AML-193 (cell line): ENCODE measurements around the gene BUB3.

ENCODE experiments used
- DNase-seq, 2 experiments: peaks; one replicate each; lab custom pipeline; 2025; lab: John Stamatoyannopoulos, UW

Gene BUB3

DNA sequence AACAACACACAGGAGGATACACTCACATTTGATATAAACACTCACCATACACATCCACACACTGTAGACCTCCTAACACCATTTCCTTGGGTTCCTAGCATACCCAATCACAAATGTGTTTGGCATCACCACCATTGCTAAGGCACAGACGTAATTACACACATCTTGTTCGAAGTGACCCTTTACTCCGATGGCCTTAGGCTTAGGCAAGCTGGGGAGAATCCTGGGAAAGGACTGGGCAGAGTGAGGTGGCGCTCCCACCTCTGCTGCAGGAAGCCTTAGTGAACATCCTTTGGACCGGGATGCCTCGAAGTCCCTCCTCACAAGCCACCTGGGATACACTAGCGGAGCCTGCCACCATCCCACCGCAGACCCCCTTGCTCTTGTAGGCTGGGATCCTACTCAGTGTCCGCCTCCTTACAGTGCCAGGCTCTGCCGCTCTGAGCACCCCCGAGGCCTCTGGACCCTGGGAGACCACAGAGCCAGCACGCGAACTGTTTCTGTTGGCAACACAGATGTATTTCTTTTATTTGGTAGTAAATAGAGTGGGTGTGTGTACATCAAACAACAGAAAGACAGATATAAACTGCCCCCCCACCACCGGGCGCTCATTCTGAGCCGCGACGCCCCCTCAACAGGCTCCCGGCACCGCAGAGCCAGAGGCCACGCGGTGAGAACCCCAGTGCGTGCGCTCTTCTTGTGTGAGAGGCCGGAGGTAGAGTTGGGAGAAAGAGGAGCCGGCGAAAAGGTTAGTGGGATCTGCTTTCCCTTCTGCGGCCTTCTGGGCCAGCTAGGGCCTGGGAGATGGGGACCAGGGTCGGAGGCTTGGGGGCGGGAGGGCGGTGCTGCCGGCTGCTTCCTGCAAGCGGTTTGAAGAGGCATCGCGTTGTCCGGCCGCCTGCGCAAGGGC is 12.2 kb upstream of the BUB3 start:
- DNase-seq: no peak

DNA sequence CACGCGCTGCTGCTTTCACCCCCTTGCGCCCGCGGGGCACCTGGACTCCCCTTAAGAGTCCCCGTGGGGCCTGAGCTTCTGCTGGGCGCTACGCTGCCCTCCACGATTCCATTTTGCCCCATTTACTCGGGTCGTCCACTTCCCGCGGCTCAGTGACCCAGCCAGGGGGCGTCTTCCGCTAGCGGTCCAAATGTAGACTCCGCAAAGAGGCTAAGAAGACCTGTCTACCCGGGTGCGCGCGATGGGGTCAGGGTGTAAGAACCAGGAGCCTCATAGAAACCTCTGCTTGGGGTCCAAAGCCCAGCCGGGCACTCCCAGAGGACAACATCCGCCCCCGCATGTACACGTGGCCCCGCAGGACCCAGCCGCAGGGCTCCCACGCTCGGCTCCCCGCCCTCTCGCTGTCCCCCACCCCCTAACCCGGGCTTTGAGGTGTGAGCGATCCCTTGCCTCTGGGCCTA is 11.5 kb upstream of the BUB3 start:
- no peak for DNase-seq

GRCh38 chr10:123143162-123143824 is 10.9 kb upstream of the BUB3 start:
- DNase-seq: no peak

DNA sequence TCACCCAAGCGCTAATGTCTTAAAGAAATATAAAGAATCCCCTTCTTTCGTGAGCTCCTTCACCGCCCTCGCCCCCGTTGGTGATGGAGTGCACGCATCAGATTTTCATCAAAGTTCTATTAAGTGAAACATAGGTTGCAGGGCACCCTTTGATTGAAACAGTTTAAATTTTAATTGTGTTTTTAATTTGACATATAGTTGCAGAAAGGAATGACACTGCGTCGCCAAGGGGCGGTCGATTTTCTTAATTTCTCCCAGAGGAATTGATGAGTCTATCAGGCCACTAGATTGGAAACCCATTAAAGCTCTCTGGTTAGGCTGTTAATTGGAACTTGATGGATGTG is 10.4 kb upstream of the BUB3 start:
- DNase-seq: no peak

- DNase-seq: no peak
Observed at GRCh38 chr10:123144697-123145541, 9.3 kb upstream of the BUB3 start.

- no peak for DNase-seq
Observed at GRCh38 chr10:123145542-123146012, 8.6 kb upstream of the BUB3 start.

DNA sequence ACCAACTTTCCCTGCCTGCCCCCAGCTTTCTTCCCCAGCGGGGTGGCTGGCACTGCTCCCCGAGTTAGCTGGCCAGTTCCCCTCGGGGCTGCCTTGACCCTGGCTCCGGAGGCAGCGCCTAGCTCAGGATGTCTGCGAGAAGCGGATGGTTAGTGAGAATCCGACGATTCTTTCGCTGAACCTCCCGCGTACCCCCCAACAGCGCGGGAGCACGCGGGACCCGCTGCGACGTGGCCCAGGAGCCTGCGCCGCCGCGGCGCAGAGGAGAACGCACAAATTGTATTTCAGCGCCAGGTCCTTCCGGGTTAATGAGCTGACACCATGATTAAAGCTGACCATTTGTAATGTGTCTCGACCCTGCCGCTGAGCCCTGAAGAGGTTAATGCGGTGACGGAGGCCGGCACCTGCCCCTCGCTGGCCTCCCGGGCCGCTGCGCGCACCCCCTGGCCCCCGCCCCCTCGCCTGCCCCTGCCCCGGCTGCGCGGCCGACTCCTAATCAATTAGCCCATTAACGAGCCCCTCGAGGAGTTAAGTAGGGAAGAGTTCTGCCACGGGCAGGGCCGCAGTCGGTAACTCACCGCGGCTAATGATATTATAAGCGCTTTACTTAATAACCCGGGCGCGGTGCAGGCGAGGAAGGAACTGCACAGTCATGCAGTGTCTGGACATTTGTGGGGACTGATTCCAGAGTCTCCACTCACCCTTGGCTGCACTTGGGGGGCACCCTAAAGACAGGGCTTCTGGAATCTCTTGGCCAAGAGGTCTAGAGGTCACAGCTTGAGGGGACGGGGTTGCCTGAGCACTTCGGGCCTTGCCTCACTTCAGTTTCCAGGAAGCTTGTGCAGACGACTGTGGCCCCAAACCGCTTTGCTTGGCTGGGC is 7.9 kb upstream of the BUB3 start:
- DNase-seq: no peak

- DNase-seq: no peak
Observed at GRCh38 chr10:123146894-123147634, 7.1 kb upstream of the BUB3 start.

DNA sequence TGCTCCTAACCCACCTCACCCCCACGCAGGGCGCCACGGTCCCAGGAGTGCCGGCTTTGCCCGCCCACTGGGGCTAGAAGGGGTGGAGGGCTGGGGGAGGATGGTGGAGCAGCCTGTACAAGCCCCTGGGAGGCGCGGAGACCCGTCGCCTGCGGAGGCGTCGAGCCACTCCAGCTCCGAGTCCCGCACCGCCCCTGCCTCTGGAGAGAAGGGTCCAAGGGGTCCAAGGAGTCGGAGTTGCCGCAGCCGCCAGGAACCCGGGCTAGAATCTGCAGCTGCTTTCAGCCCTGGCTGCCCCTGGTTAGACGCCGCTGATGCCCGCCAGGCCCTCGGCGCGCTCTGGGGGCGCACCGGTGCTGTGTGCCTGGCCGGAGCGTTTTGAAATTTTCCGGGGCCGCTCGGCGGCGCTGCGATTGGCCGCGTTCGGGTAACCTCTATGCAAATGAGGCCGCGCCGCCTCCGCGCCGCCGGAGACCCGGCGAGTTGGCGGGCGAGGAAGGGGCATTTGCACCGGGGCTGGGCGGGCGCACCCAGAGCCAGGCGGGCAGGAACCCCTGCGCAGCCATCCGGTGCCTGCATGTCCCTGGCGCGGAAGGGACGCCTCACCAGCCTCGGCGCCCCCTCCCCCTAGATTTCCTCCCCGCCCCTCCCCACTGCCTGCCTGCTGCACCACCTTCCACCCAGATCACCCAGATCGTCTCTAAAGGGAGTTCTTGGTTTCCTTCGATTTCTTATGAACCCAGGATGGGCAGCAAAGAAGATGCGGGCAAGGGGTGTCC is 6.4 kb upstream of the BUB3 start, which contains the start of gene HMX2:
Gene HMX2 (plus strand): TSS at position 502 of the 779 bp plus-strand sequence. CDS start 243 bp downstream, at position 745.
- no peak for DNase-seq

DNA sequence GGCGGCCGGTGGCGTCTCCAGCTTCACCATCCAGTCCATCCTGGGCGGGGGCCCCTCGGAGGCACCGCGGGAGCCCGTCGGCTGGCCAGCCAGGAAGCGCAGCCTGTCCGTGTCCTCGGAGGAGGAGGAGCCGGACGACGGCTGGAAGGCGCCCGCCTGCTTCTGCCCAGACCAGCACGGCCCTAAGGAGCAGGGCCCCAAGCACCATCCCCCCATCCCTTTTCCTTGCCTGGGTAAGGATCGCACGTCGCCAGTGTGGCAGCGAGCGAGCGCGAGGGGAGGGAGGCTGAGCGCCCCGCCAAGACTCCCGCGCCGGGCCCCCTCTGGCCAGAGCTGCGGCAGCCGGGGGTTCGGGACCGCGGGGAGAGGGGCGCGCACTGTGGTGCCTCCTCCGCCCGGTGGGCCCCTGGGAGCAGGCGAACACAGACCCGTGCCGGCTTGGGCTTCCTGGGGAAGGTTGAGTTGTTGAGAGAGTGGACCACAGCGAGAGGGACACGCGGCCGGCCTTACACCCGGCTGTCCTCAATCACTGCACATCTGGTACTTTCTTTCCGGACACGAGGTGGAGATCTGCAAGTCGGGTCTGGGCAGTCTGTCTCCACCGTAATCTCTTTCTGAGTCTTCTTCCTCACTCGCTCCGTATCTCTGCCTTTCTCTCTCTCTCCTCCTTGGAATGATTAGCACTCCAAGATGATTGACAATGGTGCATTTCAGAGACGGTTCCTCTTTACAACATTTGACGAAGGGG is 5.6 kb upstream of the BUB3 start:
- no peak for DNase-seq

DNA sequence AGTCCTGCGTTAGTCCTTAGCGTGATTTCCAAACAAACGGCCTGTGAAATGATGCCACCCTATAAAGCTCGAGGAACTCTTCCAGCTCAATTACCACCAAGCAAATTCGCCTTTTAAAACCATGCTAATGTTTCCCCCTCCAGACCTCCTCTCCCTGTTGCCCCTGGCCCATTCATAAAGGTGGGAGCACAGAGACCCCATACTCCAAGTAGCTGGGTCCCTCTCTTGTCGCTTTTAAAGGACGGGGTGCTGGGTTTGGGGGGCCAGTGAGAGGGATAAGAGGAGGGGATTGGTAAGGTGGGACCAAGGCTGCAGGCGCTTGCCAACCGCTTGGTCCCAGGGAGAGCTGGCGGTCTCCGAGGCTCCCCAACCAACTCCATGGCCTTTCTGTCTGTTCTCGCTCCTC is 5.0 kb upstream of the BUB3 start:
- DNase-seq: no peak

DNA sequence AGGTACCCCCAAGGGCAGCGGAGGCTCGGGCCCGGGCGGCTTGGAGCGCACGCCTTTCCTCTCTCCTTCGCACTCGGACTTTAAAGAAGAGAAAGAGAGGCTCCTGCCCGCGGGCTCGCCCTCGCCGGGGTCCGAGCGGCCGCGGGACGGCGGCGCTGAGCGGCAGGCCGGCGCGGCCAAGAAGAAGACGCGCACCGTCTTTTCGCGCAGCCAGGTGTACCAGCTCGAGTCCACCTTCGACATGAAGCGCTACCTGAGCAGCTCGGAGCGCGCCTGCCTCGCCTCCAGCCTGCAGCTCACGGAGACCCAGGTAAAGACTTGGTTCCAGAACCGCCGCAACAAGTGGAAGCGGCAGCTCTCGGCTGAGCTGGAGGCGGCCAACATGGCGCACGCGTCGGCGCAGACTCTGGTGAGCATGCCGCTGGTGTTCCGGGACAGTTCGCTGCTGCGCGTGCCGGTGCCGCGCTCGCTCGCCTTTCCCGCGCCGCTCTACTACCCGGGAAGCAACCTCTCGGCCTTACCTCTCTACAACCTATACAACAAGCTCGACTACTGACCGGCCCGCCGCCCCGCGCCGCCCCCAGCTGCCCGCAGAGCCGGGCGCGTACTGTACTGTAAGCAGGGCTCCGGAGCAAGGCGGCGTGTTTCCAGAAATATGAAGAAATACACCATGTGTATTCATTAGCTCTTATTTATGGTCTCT is 4.5 kb upstream of the BUB3 start:
- DNase-seq: no peak

DNA sequence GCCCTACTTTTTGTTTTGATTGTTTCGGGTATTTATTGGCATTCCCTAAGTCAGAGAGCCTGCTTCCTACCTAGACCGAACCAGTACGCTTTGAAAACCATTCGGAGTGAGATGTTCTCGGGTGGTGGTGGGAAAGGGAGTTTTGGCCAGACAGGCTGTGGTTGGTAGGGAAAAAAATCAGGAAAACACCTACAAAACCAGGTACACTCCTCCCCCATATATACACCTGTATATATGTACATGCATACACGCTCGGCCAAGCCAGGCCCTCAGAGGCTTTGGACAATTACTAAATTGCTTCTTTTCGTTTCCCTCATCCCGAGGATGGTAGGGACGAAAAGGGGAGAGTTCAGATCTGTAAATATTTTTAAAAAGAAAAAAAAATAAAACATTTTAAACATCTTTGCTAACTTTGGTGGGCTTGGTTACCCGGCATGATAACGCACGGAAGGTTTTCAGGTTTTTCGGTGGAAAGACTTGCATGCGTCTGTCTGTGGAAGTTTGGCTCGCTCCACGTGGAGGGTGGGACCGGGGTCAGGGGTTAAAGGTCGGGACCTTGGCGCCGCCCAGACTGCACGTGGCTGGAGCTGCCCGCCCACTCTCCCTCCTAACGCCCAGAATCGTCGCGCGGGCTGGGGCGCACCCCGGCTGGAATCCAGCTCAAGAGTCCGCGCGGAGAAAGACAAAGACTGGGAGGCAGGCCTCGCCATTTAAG is 3.8 kb upstream of the BUB3 start:
- no peak for DNase-seq

DNA sequence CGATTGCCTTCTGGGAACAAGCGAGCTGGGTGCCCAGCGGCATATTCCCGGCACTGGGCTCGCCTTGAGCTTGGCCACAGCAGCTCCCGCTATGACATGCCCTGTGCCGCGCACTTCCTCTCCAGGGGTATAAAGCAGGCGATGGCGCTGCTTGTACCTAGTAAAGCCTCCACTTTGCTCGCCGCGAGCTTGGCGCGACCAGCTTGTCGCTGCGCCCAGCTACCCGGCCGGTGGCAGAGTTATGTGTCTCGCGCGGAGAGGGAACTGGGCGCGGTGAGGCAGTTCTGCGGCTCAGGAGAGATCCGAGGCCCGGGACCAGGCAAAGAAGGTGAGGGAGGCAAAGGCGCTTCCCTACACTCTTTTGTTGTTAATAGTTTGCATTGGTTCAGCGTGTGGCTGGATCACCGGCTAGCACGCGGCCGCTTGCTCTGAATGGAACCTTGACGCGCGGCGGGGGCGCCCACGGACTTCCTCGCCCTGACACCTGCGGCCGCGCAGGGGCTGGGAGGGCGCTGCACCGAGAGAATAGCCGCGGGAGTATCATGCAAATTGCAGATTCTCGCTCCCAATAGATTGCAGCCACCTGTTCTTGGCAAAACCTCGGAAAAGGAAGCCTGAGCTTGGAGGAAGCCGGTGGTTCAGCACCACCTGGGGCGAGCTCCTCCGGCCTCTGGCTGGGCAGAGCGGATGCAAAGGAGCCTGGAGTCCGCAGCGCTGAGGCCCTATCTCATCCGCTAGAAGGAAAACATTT is 3.0 kb upstream of the BUB3 start:
- DNase-seq: no peak

GRCh38 chr10:123151737-123152135 is 2.5 kb upstream of the BUB3 start:
- no peak for DNase-seq

DNA sequence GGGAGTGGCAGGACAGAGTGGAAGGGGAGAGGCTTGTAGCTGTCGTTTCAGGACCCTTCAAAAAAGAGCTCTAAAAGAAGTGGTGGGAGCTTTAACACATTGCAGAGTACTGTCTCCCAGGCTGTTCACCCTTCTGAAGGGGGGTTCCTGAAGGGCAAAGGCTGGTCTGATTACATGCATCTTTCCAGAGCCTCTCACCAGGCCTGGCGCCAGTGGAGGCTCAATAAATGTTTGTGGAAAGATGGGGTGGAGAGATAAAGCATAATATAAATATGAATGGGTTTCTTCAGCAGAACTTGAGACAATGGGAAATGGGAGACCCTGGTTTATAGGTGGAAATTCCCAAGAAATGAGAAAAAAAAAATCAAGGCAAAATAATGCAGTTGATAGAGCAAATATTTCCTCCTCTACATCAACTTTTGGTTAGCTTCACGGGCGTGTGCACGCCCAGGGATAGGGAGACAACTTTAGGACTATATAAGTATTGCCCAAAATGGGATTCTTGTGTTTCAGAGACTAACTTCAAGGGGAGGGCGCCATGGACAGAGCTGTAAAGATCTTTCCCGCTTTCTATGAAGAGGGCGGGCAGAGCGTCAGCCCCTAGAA is 613 bp upstream of the BUB3 start:
- DNase-seq: no peak
